H1 (cell line): Measurements from ENCODE around the gene DIP2C. TPM values are rescaled to one million over a fixed set of nuclear protein-coding genes. Genes with fewer than 3 reads are reported as not detected.

Experiments
- CTCF ChIA-PET: fragments of 300-600 bp; sonication (Branson Sonifier 250); formaldehyde crosslinking; loops from one replicate; lab custom pipeline; 2021; ENCODE audit not compliant: partially characterized antibody; lab: Charles Lee
- POLR2A ChIA-PET: fragments of 300-600 bp; sonication (Branson Sonifier 250); formaldehyde crosslinking; loops from one replicate; lab custom pipeline; 2021; ENCODE audit warnings: inconsistent platforms; ENCODE audit not compliant: partially characterized antibody; lab: Charles Lee
- DNase-seq, 2 experiments: peaks; one replicate each; pipeline versions ENCODE4 v3.0.0 to v3.0.0-alpha.2; 2010 to 2022; ENCODE audit warnings: low spot score in 2 of 2, low read depth in 1 of 2, mixed read lengths in 1 of 2
- FAIRE-seq: peaks from 2 replicates; lab custom pipeline; 2011; peaks lifted over from hg19 to GRCh38; lab: Jason Lieb, UNC
- H2AFZ ChIP-seq: 2 replicates; pipeline ENCODE4 v1.8.1; 2012; ENCODE audit warnings: low read length, inconsistent platforms
- H2AK5ac ChIP-seq: 2 replicates; pipeline ENCODE4 v1.6.1; 2013; ENCODE audit warnings: low read depth, low read length
- H2BK120ac ChIP-seq: replicated peaks from 2 replicates; pipeline ENCODE3; 2013; ENCODE audit warnings: low read depth, low read length, inconsistent platforms
- H2BK12ac ChIP-seq: 2 replicates; pipeline ENCODE4 v1.6.1; 2013; ENCODE audit warnings: low read depth, low read length
- H2BK15ac ChIP-seq: 2 replicates; pipeline ENCODE4 v1.6.1; 2013; ENCODE audit warnings: low read length
- H2BK20ac ChIP-seq: 2 replicates; pipeline ENCODE4 v1.6.1; 2013; ENCODE audit warnings: low read length
- H2BK5ac ChIP-seq: 2 replicates; pipeline ENCODE4 v1.6.1; 2013; ENCODE audit warnings: low read depth, low read length
- H3K14ac ChIP-seq: 2 replicates; pipeline ENCODE4 v1.6.1; 2013; ENCODE audit warnings: inconsistent platforms; ENCODE audit not compliant: insufficient read length
- H3K18ac ChIP-seq: 2 replicates; pipeline ENCODE4 v1.6.1; 2013; ENCODE audit warnings: low read length; ENCODE audit errors: extremely low read depth
- H3K23ac ChIP-seq: 2 replicates; pipeline ENCODE4 v1.6.1; 2013; ENCODE audit warnings: inconsistent platforms; ENCODE audit not compliant: insufficient read length
- H3K23me2 ChIP-seq: 2 replicates; pipeline ENCODE4 v1.6.1; 2013; ENCODE audit warnings: low read depth, low read length
- H3K27ac ChIP-seq: 2 replicates; pipeline ENCODE4 v1.6.1; 2011; ENCODE audit warnings: low read depth, low read length, inconsistent platforms
- H3K27me3 ChIP-seq, 4 experiments: replicated peaks in 1 of 4; 1 replicate in 1 of 4; 2 replicates in 3 of 4; pipeline versions ENCODE4 v1.6.1 to v1.8.1; 2011 to 2013; ENCODE audit warnings: low read length in 3 of 4, mild to moderate bottlenecking in 3 of 4, inconsistent platforms in 2 of 4, mixed read lengths in 2 of 4, moderate library complexity in 1 of 4; ENCODE audit not compliant: control insufficient read depth in 3 of 4, insufficient read depth in 3 of 4; ENCODE audit errors: extremely low read depth in 1 of 4
- H3K36me3 ChIP-seq, 4 experiments: 2 replicates each; pipeline versions ENCODE4 v1.6.1 to v1.8.1; 2011 to 2013; ENCODE audit warnings: mild to moderate bottlenecking in 4 of 4, low read length in 3 of 4, moderate library complexity in 2 of 4, control low read depth in 1 of 4, inconsistent platforms in 1 of 4; ENCODE audit not compliant: insufficient read depth in 4 of 4, control insufficient read depth in 2 of 4
- H3K4ac ChIP-seq: replicated peaks from 2 replicates; pipeline ENCODE3; 2013; ENCODE audit warnings: low read length, low read depth, mixed read lengths, inconsistent platforms; ENCODE audit not compliant: insufficient read length
- H3K4me1 ChIP-seq, 4 experiments: replicated peaks in 1 of 4; 1 replicate in 1 of 4; 2 replicates in 3 of 4; pipeline versions ENCODE4 v1.6.1 to v1.8.1; 2011 to 2013; ENCODE audit warnings: low read length in 3 of 4, inconsistent platforms in 2 of 4, mixed read lengths in 1 of 4; ENCODE audit not compliant: insufficient read depth in 4 of 4, control insufficient read depth in 3 of 4
- H3K4me2 ChIP-seq, 2 experiments: 2 replicates each; pipeline versions ENCODE4 v1.6.1 to v1.8.1; 2011 to 2013; ENCODE audit warnings: low read depth in 2 of 2, low read length in 2 of 2, control low read depth in 1 of 2, inconsistent platforms in 1 of 2, mild to moderate bottlenecking in 1 of 2; ENCODE audit not compliant: insufficient read depth in 1 of 2
- H3K4me3 ChIP-seq, 4 experiments: fragments of 200-600, 300-600 bp in 1 of 4; sonication (generic), shearing (Covaris generic), sonication (Bioruptor Twin) in 1 of 4; 2 replicates each; pipeline versions ENCODE4 v1.5.1 to v1.8.1; 2011 to 2016; ENCODE audit warnings: low read length in 4 of 4, low read depth in 3 of 4, control low read depth in 2 of 4, inconsistent platforms in 2 of 4, mild to moderate bottlenecking in 2 of 4, mixed read lengths in 1 of 4, moderate library complexity in 1 of 4; ENCODE audit not compliant: insufficient read depth in 2 of 4; ENCODE audit errors: extremely low read depth in 1 of 4
- H3K56ac ChIP-seq: replicated peaks from 2 replicates; pipeline ENCODE3; 2013; ENCODE audit warnings: low read depth, mild to moderate bottlenecking, mixed read lengths, low read length, inconsistent platforms; ENCODE audit not compliant: insufficient read length
- H3K79me1 ChIP-seq: 2 replicates; pipeline ENCODE4 v1.6.1; 2013; ENCODE audit warnings: low read depth, low read length, control low read depth
- H3K79me2 ChIP-seq, 2 experiments: 2 replicates each; pipeline versions ENCODE4 v1.6.1 to v1.8.1; 2012 to 2013; ENCODE audit warnings: low read length in 2 of 2, mild to moderate bottlenecking in 2 of 2, inconsistent platforms in 1 of 2; ENCODE audit not compliant: insufficient read depth in 2 of 2, control insufficient read depth in 1 of 2
- H3K9ac ChIP-seq, 4 experiments: replicated peaks in 1 of 4; 1 replicate in 1 of 4; 2 replicates in 3 of 4; pipeline versions ENCODE4 v1.6.1 to v1.8.1; 2011 to 2013; ENCODE audit warnings: low read depth in 3 of 4, low read length in 3 of 4, control low read depth in 2 of 4, mild to moderate bottlenecking in 2 of 4, moderate library complexity in 2 of 4, inconsistent platforms in 1 of 4; ENCODE audit errors: extremely low read depth in 1 of 4
- H3K9me3 ChIP-seq, 2 experiments: 2 replicates each; pipeline versions ENCODE4 v1.6.1 to v1.8.1; 2012 to 2013; ENCODE audit warnings: mild to moderate bottlenecking in 2 of 2, moderate library complexity in 2 of 2, control low read depth in 1 of 2, inconsistent platforms in 1 of 2, low read depth in 1 of 2, low read length in 1 of 2, mixed read lengths in 1 of 2; ENCODE audit not compliant: insufficient read depth in 2 of 2
- H4K20me1 ChIP-seq, 2 experiments: replicated peaks in 1 of 2; 2 replicates each; pipeline versions ENCODE3 to v1.8.1; 2011 to 2013; ENCODE audit warnings: inconsistent platforms in 2 of 2, low read length in 2 of 2, mild to moderate bottlenecking in 1 of 2; ENCODE audit not compliant: insufficient read depth in 2 of 2, control insufficient read depth in 1 of 2
- H4K5ac ChIP-seq: 2 replicates; pipeline ENCODE4 v1.6.1; 2013; ENCODE audit warnings: low read length, low read depth, mixed read lengths, inconsistent platforms; ENCODE audit not compliant: insufficient read length
- H4K8ac ChIP-seq: 2 replicates; pipeline ENCODE4 v1.8.0; 2013; ENCODE audit warnings: mild to moderate bottlenecking, moderate library complexity, low read length, inconsistent platforms; ENCODE audit not compliant: insufficient read depth; ENCODE audit errors: extremely low read depth
- H4K91ac ChIP-seq: replicated peaks from 2 replicates; pipeline ENCODE3; 2013; ENCODE audit warnings: low read length, mixed read lengths, inconsistent platforms; ENCODE audit not compliant: insufficient read length
- ASH2L ChIP-seq: fragments of 200-600, 300-600 bp; sonication (generic); IDR thresholded peaks from one replicate; pipeline ENCODE4 v1.7.1; 2017; ENCODE audit warnings: low read length
- BCL11A ChIP-seq, 2 experiments: IDR thresholded peaks; one replicate each; pipeline ENCODE4 v1.6.1; 2011; ENCODE audit warnings: low read depth in 2 of 2, low read length in 2 of 2, mild to moderate bottlenecking in 2 of 2
- KDM4A ChIP-seq: IDR thresholded peaks from one replicate; pipeline ENCODE4 v1.7.1; 2012; ENCODE audit warnings: low read depth, mild to moderate bottlenecking, moderate library complexity, low read length, inconsistent platforms; ENCODE audit not compliant: severe bottlenecking
- MAX ChIP-seq: IDR thresholded peaks from 2 replicates; pipeline ENCODE4 v1.6.1; 2012; ENCODE audit warnings: inconsistent platforms
- SAP30 ChIP-seq: fragments of 300-600 bp; sonication (generic); IDR thresholded peaks from 2 replicates; pipeline ENCODE4 v1.7.1; 2012; ENCODE audit warnings: low read length, moderate library complexity, mild to moderate bottlenecking, inconsistent platforms; ENCODE audit not compliant: insufficient read depth, insufficient replicate concordance
- SIRT6 ChIP-seq: IDR thresholded peaks from one replicate; pipeline ENCODE4 v1.7.1; 2012; ENCODE audit warnings: low read length, inconsistent platforms
- WGBS, 2 experiments: shearing (Covaris generic) in 1 of 2; methylation state at CpG; one replicate each; pipeline versions ENCODE4 v1.1.6 to v1.1.7; 2013 to 2015; ENCODE audit warnings: low lambda C conversion rate in 2 of 2, mixed read lengths in 2 of 2, inconsistent platforms in 1 of 2, low coverage in 1 of 2, missing lambda C conversion rate in 1 of 2; ENCODE audit not compliant: insufficient replicate concordance in 2 of 2, insufficient coverage in 1 of 2, insufficient read length in 1 of 2; ENCODE audit errors: extremely low coverage in 1 of 2, missing lambda C conversion rate in 1 of 2; 5-methylcytosine and 5-hydroxymethylcytosine counted together
- polyA plus RNA-seq, 7 experiments: library from polyadenylated mRNA; depleted of rRNA in 3 of 7; stranded (reverse) in 5 of 7; unstranded in 2 of 7; fragments of >200 nt in 5 of 7; fragments of 200-250 nt in 2 of 7; gene quantifications; 1 replicate in 5 of 7; 2 replicates in 1 of 7; 4 replicates in 1 of 7; pipeline versions ENCODE4 v1.2.1 to v1.2.3, GENCODE V29; 2011 to 2013; ENCODE audit warnings: missing spikeins in 2 of 7, mixed read lengths in 2 of 7
- total RNA-seq: library from RNA; stranded (reverse); fragmentation: NEBNext Ultra II Directional; extraction: Animal tissue kit (Norgen Biotek cat#: 25700); gene quantifications from 2 replicates; pipeline ENCODE4 v1.2.1, GENCODE V29; 2021

The DIP2C gene
- total and polyA plus RNA-seq, 2 of the 8 experiments (the other 6 are each of a cell fraction or from before 2014, with no cell fraction given) = 3.8 to 9.3 TPM

DNA sequence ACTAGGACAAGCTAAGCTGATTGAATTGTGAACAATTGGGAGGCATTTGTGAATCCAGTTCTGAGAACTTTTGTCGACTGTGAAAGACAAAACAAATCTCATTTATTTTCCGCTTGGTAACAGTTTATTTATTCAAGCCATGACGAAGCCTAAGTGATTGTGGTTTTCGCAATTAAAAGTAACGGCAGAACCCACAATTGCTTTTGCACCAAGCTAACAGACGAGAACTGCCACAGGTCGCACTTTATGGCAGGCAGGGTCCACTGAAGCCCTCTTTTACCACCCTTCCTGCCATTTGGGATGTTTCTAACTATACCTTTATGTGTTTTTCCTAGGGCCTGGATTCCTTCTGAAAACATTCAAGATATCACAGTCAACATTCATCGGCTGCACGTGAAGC is 443.0 kb downstream of the DIP2C start:
- POLR2A ChIA-PET = no interaction called here
- H2BK5ac ChIP-seq = no peak overlapping the region
- H3K36me3 ChIP-seq = peaks cover 6 to 36% (median 19%) of the 10 kb centered on the region in 4 experiments; a peak in 7 of 8 replicates
- TF ChIP-seq MAX = no peak
- TF ChIP-seq ASH2L = no peak
- TF ChIP-seq BCL11A (IDR thresholded peaks at IDR 0.05; ENCODE audit: low read depth in 2 of 2, low read length in 2 of 2) = no peak
- TF ChIP-seq SIRT6 = no peak
- no peak for TF ChIP-seq KDM4A
- TF ChIP-seq SAP30 = no peak
- H3K4me1 ChIP-seq = no peaks in the 10 kb centered on the region
- H4K91ac ChIP-seq = no peak overlapping the region
- no peak overlapping the region for H2BK20ac ChIP-seq
- H3K23ac ChIP-seq = no peak overlapping the region
- no peaks in the 10 kb centered on the region for H3K27me3 ChIP-seq
- no peak overlapping the region for H2BK120ac ChIP-seq
- no peak overlapping the region for H3K56ac ChIP-seq
- no peaks in the 10 kb centered on the region for H3K79me1 ChIP-seq
- H3K23me2 ChIP-seq = no peaks in the 10 kb centered on the region
- 91% methylated on average over 9 of the region's 9 CpGs; no CpG with 5 or more reads in 1 of the 2 experiments for WGBS, 2 experiments
- H4K20me1 ChIP-seq = no peaks in the 10 kb centered on the region
- CTCF ChIA-PET = interaction anchor here (1.9 kb wide), 1 partner anchor 33 kb away, joined by 4 read pairs; no protein-coding TSS in a partner anchor
- no peak overlapping the region for H2AFZ ChIP-seq
- no peak for DNase-seq
- H3K27ac ChIP-seq = no peak overlapping the region
- no peak overlapping the region for H3K4me2 ChIP-seq
- no peak overlapping the region for H3K9ac ChIP-seq
- no peak overlapping the region for H2BK12ac ChIP-seq
- H3K18ac ChIP-seq = no peak overlapping the region
- H3K4ac ChIP-seq = no peak overlapping the region
- FAIRE-seq = no peak
- no peak overlapping the region for H3K4me3 ChIP-seq
- H4K8ac ChIP-seq = no peak overlapping the region
- H3K9me3 ChIP-seq = no peaks in the 10 kb centered on the region
- no peak overlapping the region for H2AK5ac ChIP-seq
- no peak overlapping the region for H2BK15ac ChIP-seq
- H4K5ac ChIP-seq = no peak overlapping the region
- H3K14ac ChIP-seq = no peak overlapping the region
- no peaks in the 10 kb centered on the region for H3K79me2 ChIP-seq
